SH-SY5Y (cell line): ENCODE results near the gene CCDC91.

Source experiments
- GATA2 ChIP-seq: IDR thresholded peaks from 2 replicates; pipeline ENCODE4 v1.6.1; 2011; ENCODE audit warnings: mild to moderate bottlenecking, low read depth, low read length
- GATA3 ChIP-seq: IDR thresholded peaks from 2 replicates; pipeline ENCODE4 v1.6.1; 2011; ENCODE audit warnings: low read depth, mild to moderate bottlenecking, low read length, moderate library complexity

- no peak for TF ChIP-seq GATA3
- no peak for TF ChIP-seq GATA2
Observed at GRCh38 chr12:28446031-28446430, 255.8 kb downstream of the CCDC91 start.
